Osteoblast (primary cell): ENCODE results near the gene WDR49. TPM values are rescaled to one million over a fixed set of nuclear protein-coding genes. Genes with fewer than 3 reads are reported as not detected.

Source experiments
- DNase-seq: peaks from one replicate; pipeline ENCODE4 v3.0.0; 2011; ENCODE audit warnings: low spot score, mixed read lengths; ENCODE audit not compliant: insufficient read length; ENCODE audit errors: missing footprints
- H2AFZ ChIP-seq: 2 replicates; pipeline ENCODE4 v1.6.0; 2011; ENCODE audit warnings: mild to moderate bottlenecking, low read length
- H3K27ac ChIP-seq: 2 replicates; pipeline ENCODE4 v1.5.1; 2011; ENCODE audit warnings: mild to moderate bottlenecking, low read depth, low read length, moderate library complexity
- H3K27me3 ChIP-seq: 2 replicates; pipeline ENCODE4 v1.6.0; 2012; ENCODE audit warnings: mild to moderate bottlenecking, control low read depth, inconsistent platforms, low read length, moderate library complexity; ENCODE audit not compliant: insufficient read depth
- H3K36me3 ChIP-seq: 2 replicates; pipeline ENCODE4 v1.5.1; 2011; ENCODE audit warnings: mild to moderate bottlenecking, low read length, control low read depth, moderate library complexity; ENCODE audit not compliant: insufficient read depth
- H3K4me1 ChIP-seq: 2 replicates; pipeline ENCODE4 v1.5.1; 2011; ENCODE audit warnings: mild to moderate bottlenecking, low read length, control low read depth, moderate library complexity; ENCODE audit not compliant: insufficient read depth
- H3K4me2 ChIP-seq: 2 replicates; pipeline ENCODE4 v1.6.0; 2011; ENCODE audit warnings: mild to moderate bottlenecking, low read length; ENCODE audit not compliant: insufficient read depth
- H3K4me3 ChIP-seq: fragments of 200-600 bp; sonication (generic); 3 replicates; pipeline ENCODE4 v1.5.1; 2012; ENCODE audit warnings: mild to moderate bottlenecking, low read length, inconsistent platforms; ENCODE audit not compliant: insufficient read depth
- H3K79me2 ChIP-seq: 2 replicates; pipeline ENCODE4 v1.6.0; 2012; ENCODE audit warnings: mild to moderate bottlenecking, low read length, control low read depth, inconsistent platforms; ENCODE audit not compliant: insufficient read depth
- H3K9me3 ChIP-seq: 2 replicates; pipeline ENCODE4 v1.5.1; 2011; ENCODE audit warnings: low read depth, low read length, control low read depth
- H4K20me1 ChIP-seq: 2 replicates; pipeline ENCODE4 v1.6.0; 2012; ENCODE audit warnings: mild to moderate bottlenecking, low read length, control low read depth; ENCODE audit not compliant: insufficient read depth
- total RNA-seq: library from RNA; depleted of rRNA; stranded (reverse); fragments of >200 nt; gene quantifications from 2 replicates; pipeline ENCODE4 v1.2.3, GENCODE V29; 2012
- TF ChIP-seq, protein P1 (sequence below): IDR thresholded peaks from 2 replicates; pipeline ENCODE4 v1.5.1; 2011; ENCODE audit warnings: mild to moderate bottlenecking, low read depth, low read length, moderate library complexity; ENCODE audit errors: extremely low read depth

WDR49 gene
- total RNA-seq: under 0.01 TPM in 1 of 2 replicates, not detected in the other

- no peaks in the 10 kb centered on the region for H3K27me3 ChIP-seq
- DNase-seq: no peak
- H3K27ac ChIP-seq: no peak within 1 kb of the TSS
- H4K20me1 ChIP-seq: no peaks in the 10 kb centered on the region
- H3K4me3 ChIP-seq: no peak within 1 kb of the TSS
- no peaks in the 10 kb centered on the region for H3K36me3 ChIP-seq
- TF ChIP-seq, protein P1, sequence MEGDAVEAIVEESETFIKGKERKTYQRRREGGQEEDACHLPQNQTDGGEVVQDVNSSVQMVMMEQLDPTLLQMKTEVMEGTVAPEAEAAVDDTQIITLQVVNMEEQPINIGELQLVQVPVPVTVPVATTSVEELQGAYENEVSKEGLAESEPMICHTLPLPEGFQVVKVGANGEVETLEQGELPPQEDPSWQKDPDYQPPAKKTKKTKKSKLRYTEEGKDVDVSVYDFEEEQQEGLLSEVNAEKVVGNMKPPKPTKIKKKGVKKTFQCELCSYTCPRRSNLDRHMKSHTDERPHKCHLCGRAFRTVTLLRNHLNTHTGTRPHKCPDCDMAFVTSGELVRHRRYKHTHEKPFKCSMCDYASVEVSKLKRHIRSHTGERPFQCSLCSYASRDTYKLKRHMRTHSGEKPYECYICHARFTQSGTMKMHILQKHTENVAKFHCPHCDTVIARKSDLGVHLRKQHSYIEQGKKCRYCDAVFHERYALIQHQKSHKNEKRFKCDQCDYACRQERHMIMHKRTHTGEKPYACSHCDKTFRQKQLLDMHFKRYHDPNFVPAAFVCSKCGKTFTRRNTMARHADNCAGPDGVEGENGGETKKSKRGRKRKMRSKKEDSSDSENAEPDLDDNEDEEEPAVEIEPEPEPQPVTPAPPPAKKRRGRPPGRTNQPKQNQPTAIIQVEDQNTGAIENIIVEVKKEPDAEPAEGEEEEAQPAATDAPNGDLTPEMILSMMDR: no peak
- no peaks in the 10 kb centered on the region for H3K4me1 ChIP-seq
- no peaks in the 10 kb centered on the region for H3K79me2 ChIP-seq
- no peak within 1 kb of the TSS for H3K4me2 ChIP-seq
- H3K9me3 ChIP-seq: no peaks in the 10 kb centered on the region
- no peak within 1 kb of the TSS for H2AFZ ChIP-seq
Measured at GRCh38 chr3:167653760-167654159, at the start of gene WDR49. TSS of gene WDR49 (minus strand) at chr3:167653942. CDS start at chr3:167653425, 517 bp downstream.

DNA sequence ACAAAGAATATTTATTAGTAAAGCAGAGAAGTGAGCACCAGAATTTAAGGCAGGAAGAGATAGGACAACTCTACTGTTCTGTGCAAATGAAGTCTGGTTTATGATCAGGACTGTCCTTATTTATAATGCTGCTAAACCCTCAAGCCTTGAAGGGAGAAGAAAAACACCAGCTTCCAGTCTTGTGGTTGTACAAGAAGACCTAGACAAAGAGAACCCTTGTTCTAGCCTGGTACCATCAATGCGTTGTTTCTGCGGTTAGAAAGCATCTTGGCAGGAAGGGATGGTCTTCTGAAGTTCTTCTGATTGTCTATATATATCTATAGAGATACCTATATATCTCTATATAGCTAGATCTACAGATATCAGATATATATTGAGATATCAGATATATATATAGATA, 47.2 kb upstream of the WDR49 start:
- Histone ChIP-seq H3K36me3 (peaks cover 6% of the 10 kb centered on the region), H2AFZ (no peak overlapping the region), H3K4me2 (no peak overlapping the region), H3K4me1 (no peaks in the 10 kb centered on the region), H3K27ac (no peak overlapping the region), H3K4me3 (no peak overlapping the region), H4K20me1 (peaks cover 5% of the 10 kb centered on the region), H3K79me2 (peaks cover 6% of the 10 kb centered on the region), H3K9me3 (no peaks in the 10 kb centered on the region), H3K27me3 (no peaks in the 10 kb centered on the region)
- DNase-seq: no peak
- TF ChIP-seq, protein P1: no peak

DNA sequence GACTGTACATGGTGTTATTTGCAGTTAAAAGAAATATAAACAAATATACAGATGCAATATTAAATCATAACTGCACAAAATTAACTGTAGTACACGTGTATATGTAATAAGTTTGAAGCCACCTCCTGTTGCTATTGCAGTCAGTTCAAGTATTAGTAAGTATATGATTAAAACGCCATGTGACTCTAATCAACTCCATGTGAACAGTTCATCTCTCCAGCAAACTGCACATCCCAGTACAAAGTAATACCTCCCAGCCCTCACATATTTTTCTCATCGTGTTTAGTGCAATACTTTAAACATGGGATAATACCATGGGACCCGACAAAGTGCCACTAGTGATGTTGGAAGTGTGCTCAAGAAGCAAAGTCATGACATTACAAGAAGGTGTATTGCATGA, 46.3 kb upstream of the WDR49 start:
- no peaks in the 10 kb centered on the region for H3K9me3 ChIP-seq
- H3K4me2 ChIP-seq: no peak overlapping the region
- H3K36me3 ChIP-seq: peaks cover 11% of the 10 kb centered on the region
- TF ChIP-seq, protein P1: no peak
- H4K20me1 ChIP-seq: peaks cover 5% of the 10 kb centered on the region
- H3K4me1 ChIP-seq: no peaks in the 10 kb centered on the region
- H3K79me2 ChIP-seq: peaks cover 4% of the 10 kb centered on the region
- H3K4me3 ChIP-seq: no peak overlapping the region
- DNase-seq: no peak
- no peak overlapping the region for H2AFZ ChIP-seq
- H3K27ac ChIP-seq: no peak overlapping the region
- H3K27me3 ChIP-seq: no peaks in the 10 kb centered on the region

- TF ChIP-seq, protein P1: no peak
- Histone ChIP-seq H3K4me2 (no peak overlapping the region), H3K9me3 (no peaks in the 10 kb centered on the region), H3K27me3 (no peaks in the 10 kb centered on the region), H3K36me3 (peaks cover 7% of the 10 kb centered on the region), H3K4me3 (no peak overlapping the region), H3K27ac (no peak overlapping the region), H4K20me1 (peaks cover 2% of the 10 kb centered on the region), H3K79me2 (no peaks in the 10 kb centered on the region), H3K4me1 (no peaks in the 10 kb centered on the region), H2AFZ (no peak overlapping the region)
- DNase-seq: no peak
Measured at GRCh38 chr3:167694121-167694520, 40.4 kb upstream of the WDR49 start.
